Melanocyte of skin (primary cell): ENCODE data around the gene NKX2-4. TPM values are rescaled to one million over a fixed set of nuclear protein-coding genes. Genes with fewer than 3 reads are reported as not detected.

Experiments
- small RNA-seq, 2 donors: library from RNA; depleted of rRNA; stranded (forward); fragments of <200 nt; gene quantifications; one replicate each; pipeline ENCODE3, GENCODE V24; 2012
- total RNA-seq, 2 donors: library from RNA; depleted of rRNA; stranded (reverse); fragments of >200 nt; gene quantifications; 2 replicates each; pipeline ENCODE4 v1.2.3, GENCODE V29; 2012

Gene NKX2-4
- total RNA-seq = not detected

GRCh38 chr20:21397341-21398108 is at the start of gene NKX2-4:
Gene NKX2-4, minus strand, starts transcription at chr20:21397526. Its CDS starts 127 bp downstream, at chr20:21397399.

Small RNA genes lying within 50 kb of the gene (small RNA-seq; reads per million reads assigned to genes)
- gene RN7SKP140 = 0 reads per million in 2 donors

Other genes with a start within 250 kb of the NKX2-4 start
- gene XRN2, start 94.2 kb downstream of the NKX2-4 start, total RNA-seq = 10 to 100 TPM; 70.2 to 95.2 TPM
- not detected for gene NKX2-2, start 116.5 kb upstream of the NKX2-4 start, total RNA-seq